ENCODE results near the gene FGF10.

FGF10 gene

GRCh38 chr5:44389090-44389822 is at the start of gene FGF10:
Gene FGF10, minus strand, starts transcription at chr5:44389420. Its CDS starts 738 bp downstream, at chr5:44388682.
- no peak for DNase-seq (ENCODE audit: low spot score)

DNA sequence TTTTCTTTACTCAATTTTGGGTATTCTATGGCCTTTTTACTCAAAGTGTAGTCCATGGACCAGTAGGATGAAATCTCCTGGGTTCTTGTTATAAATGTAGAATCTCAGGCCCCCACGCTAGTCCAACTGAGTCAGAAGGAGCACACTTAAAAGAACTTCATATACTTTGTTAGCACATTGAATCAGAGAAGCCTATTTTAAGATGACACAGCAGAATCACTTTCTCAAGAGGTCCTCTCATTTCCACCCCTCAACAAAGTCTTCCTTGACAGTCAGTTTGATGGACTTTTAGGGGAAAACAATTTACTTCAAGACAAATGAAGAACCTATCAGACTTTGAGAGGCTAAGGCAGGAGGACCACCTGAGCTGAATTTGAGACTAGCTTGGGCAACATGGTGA is 37.7 kb upstream of the FGF10 start:
- no peak for DNase-seq (ENCODE audit: low spot score)

DNA sequence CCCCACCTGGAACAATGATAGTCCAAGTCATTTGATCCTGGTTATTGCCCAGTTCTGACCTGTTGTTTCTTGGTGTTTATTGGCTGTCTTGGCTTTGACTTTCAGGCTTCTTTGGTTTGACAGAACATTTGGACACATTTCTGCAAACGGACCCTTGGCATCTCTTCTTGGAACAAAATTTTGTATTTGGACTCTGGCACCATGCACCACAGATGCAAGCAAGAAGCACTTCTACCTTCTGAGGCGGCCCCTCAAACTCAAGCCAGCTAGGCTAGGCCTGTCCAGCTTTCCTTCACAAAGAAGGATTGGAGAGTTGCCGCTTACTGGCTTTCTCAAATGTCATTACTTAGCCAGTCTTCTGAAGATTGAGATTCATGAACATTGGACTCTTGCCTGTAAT is 23.1 kb upstream of the FGF10 start:
- DNase-seq (ENCODE audit: low spot score): no peak

DNA sequence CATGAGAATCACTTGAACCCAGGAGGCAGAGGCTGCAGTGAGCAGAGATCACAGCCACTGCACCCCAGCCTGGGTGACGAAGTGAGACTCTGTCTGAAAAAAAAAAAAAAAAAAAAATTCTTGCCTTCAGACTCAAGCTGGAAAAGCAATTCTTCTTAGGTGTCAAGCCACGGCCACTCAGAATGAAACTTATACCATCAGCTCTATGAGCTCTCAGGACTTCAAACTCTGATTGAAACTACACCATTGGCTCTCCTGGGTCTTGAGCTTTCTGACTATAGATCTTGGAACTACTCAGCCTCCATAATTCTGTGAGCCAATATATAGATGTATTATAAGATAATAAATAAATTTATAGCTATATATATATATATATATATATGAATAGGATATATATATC is 12.9 kb upstream of the FGF10 start:
- DNase-seq (ENCODE audit: low spot score): no peak

GRCh38 chr5:44401611-44402010 is 12.4 kb upstream of the FGF10 start:
- DNase-seq (ENCODE audit: low spot score): no peak

GRCh38 chr5:44398382-44398781 is 9.2 kb upstream of the FGF10 start:
- no peak for DNase-seq (ENCODE audit: low spot score)

DNA sequence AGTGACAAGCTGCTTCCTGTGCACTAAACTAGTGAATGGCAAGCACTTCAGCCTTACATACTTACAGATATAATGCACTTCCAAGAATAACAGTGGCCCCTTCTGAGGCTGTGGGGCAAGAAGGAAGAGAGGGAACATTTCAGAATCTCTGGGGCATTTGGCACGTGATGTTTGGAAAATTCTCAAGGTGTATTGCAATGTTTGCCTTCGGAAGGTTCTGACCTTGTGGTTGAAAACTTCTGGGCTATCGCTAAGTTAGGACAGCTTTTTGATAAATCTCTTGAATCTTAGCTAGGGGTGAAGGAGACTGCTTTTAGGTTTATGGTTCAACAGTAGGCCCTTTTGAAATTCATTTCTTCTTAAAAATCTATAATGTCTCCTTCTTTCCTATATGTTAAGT is 7.1 kb upstream of the FGF10 start:
- no peak for DNase-seq (ENCODE audit: low spot score)

- no peak for DNase-seq (ENCODE audit: low spot score)
Observed at GRCh38 chr5:44390351-44390750, 1.1 kb upstream of the FGF10 start.

DNA sequence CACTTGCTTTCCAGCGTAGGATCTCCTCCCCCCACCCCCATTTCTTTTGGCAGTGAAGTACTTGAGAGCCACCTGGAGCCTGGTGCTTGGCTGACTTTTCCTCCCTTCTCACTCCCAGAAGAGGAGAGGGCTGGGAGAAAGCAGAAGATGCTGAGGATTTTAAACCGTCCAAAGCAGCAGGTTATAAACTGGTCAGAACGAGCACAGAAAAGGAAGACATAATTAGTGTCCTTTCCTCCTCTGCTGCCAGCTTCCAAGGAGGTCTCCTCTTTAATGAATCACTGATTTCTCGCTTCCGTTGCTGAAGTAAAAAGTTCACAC is 563 bp upstream of the FGF10 start:
- no peak for DNase-seq (ENCODE audit: low spot score)

DNA sequence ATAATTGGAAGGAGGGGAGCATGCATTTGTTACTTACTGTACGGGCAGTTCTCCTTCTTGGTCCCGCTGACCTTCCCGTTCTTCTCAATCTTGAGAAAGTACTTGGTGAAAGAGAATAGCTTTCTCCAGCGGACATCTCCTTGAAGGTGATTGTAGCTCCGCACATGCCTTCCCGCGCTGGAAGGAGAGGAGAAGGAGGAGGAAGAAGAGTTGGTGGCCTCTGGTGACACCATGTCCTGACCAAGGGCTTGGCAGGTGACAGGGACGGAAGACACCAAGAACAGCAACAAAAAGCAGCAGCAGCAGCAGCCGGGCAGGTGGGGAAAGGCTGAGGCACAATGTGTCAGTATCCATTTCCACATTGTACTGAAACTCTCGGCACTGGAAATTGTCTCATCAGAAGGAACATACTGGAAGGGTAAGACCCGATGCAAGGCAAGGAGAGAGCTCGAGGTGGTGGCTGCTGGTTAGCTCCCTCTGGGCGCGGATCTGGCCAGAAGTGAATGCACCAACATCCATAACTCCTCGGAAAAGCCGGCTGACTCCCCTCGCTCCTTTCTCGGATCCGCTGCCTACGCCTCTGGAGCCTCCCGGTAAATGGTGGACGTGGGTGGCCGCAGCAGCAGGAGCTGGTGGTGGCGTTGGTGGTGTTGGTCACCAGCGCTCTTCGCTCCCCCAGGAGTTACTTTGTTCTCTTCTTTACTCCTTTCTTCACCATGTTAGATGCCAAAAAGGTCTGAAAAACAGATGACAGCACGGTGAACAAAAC is 715 bp downstream of the FGF10 start:
- peak; percentile 41 for DNase-seq (ENCODE audit: low spot score)

DNA sequence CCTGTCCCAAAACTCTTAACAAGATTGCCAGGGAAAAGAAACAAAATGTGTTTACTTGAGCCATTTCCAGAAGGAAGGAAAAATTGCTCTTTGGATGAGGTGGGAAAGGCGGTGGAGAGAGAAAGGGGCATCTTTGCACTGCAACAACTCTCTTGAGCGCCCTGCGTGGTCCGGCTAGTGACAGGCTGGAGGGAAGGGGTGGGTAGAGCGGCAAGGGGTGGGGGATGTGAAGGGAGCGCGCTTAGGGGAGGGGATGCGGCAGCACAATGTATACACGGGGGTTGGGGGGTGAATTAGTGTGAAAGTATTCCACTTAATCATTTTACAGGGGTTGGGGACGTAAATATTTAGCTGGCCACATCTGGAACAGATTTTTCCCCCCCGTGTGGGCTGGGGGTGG is 1.3 kb downstream of the FGF10 start:
- no peak for DNase-seq (ENCODE audit: low spot score)

DNA sequence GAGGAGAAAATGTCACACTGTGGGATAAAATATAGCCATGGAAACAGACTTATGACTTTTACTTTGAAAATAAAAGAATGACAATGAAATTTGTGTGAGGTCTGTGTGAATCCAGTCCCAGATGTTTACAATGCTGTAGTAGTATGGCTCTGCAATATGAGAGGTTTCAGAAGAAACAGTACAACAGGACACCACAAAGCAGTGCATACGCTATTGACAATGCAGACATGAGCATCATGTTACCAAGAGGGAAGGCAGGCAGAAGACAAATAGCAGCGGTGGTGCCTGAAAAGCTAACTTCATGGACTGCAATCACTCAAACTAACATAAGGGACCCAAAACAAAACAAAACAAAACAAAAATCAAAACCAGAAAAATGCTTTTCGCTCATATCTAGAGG is 1.8 kb downstream of the FGF10 start:
- DNase-seq (ENCODE audit: low spot score): no peak

GRCh38 chr5:44385291-44385900 is 3.8 kb downstream of the FGF10 start:
- DNase-seq (ENCODE audit: low spot score): no peak

DNA sequence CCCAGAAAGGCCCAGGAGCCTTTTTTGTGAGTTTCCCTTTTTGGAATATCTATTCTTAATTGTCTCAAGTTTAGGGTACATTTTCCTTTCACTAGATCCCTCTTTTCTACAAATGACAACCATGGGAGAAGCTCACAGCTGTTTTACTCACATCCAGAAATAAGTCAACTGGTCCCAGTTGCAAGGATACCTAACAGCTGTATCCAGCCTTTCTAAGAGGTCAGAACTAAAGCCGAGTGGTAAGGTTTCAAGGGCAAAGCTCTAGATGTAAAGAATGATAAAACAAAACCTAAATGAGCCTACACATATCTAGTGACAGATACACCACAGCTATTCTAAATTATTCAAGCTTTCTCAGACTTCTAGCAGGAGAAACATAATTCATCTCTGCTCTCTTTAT is 4.4 kb downstream of the FGF10 start:
- no peak for DNase-seq (ENCODE audit: low spot score)

DNA sequence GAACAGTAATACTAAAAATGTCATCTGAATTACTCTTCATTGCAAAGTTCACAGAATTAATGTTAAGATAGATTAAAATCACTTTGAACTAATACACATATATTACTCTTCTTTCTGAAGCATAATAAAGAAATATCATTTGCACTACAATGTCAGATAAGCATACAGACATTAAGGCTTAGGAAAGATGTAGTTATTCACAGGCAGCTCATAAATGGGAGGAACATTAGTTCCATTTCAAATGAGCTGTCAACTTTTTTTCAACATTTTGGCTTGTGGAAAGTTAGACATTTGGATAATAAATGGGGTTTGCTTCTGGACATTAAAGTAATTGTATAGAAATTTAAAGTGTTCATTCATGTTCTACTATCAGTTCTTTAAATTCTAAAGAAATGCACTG is 6.3 kb downstream of the FGF10 start:
- no peak for DNase-seq (ENCODE audit: low spot score)

- DNase-seq (ENCODE audit: low spot score): no peak
Observed at GRCh38 chr5:44377057-44377456, 12.2 kb downstream of the FGF10 start.

DNA sequence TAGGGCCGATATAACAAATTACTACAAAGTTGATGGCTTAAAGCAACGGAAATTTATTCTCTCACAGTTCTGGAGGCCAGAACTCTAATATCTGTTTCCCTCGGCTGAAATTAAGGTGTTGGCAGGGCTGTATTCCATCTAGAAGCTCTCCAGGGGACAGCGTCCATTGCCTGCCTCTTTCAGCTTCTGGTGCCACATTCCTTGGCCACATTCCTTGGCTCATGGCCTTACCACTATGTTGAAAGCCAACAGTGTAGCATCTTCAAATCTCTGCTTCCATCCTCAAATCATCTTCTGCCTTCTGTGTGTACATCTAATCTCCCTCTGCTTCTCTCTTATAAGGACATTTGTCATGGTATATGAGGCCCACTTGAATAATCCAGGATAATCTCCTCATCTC is 17.2 kb downstream of the FGF10 start:
- no peak for DNase-seq (ENCODE audit: low spot score)

- DNase-seq (ENCODE audit: low spot score): no peak
Observed at GRCh38 chr5:44367203-44367602, 22.0 kb downstream of the FGF10 start.

DNA sequence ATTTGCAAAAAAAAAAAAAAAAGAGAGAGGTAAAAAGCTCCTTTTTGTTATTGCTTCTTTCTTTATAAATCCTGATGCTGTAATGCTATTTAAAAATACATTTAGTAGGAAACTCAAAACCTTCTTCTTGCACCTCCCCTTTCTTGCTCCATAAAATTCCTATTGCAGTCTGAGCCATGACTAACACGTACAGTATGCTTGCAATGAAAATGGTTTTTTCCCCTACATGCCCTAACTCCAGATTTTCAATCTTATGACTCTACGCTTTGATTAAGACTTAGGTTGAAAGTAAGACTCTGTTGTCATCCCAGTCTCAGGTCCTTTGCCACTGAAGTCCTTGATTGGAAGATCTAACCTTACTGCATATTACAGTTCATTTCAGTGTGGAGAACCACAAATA is 23.9 kb downstream of the FGF10 start:
- no peak for DNase-seq (ENCODE audit: low spot score)

DNA sequence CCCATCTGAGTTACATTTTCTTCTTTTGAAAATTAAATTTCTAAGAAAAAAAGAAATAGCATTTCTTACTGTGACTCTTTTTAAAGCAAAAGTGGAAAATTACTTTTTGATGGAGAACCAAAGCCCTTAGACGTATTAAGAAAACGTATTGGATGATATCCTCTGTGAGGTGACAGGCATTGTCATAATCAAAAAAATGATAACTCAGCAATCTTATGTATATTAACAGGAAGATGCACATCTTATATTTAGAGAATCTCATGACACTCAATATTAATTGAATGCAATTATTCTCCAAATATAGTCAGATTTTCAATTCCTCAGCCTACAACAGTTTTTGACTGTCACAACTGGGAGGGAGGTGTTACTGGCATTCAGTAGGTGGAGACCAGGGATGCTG is 25.1 kb downstream of the FGF10 start:
- no peak for DNase-seq (ENCODE audit: low spot score)

DNA sequence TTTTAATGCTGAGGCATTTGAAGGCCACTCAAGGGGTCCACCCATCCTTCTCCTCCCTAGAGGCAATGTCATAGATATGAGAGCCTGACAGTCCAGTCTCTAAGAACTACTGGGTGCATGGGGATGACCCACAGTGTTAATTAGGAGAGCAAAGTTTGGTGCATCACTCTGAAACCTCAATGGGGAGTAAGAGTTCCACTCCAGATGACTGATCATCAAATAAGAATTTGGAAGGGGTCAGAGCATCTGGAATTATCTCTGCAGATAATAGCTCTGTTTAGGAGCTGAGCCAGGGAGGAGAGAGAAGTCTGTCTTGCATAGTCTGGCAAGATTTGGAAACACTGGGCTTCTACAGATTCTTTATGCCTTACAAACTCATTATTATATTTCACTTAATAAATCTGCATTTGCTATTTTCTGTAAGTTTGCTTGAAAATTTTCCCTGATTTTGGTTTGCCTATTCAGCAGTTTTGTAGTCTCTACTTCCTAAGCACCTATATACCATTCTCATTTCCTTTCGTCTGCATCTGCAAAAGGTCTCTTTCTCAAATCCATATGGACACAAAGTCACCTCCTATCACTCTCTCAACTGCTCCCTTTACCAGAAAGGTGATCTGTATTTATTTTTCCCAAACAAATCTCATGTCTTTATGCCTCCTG is 27.7 kb downstream of the FGF10 start:
- DNase-seq (ENCODE audit: low spot score): no peak

DNA sequence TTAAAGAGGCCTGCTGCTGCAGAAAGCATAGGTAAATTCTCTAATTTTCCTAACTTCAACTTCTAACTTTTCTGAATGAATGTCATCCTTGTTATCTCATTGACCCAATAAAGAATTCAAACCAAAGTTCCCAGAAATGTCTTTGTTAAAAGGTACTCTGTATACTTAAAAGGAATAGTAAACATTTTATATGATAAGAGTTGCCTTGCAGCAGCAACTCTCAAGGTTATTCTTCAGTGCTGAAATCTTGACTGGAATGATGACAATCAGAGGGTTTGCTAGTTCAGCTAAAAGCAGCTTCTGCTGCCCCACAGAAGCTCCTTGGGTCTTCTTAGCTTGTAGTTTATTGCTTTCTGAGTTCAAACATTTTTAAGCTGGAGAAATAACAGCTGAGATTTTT is 28.3 kb downstream of the FGF10 start:
- DNase-seq (ENCODE audit: low spot score): no peak

- DNase-seq (ENCODE audit: low spot score): no peak
Observed at GRCh38 chr5:44358421-44358820, 30.8 kb downstream of the FGF10 start.
